ENCODE data around the gene ADAMTS20. TPM values are rescaled to one million over a fixed set of nuclear protein-coding genes. Genes with fewer than 3 reads are reported as not detected.

The ADAMTS20 gene
- total RNA-seq, 1 experiment from 2014 or later, result 6.0 TPM

GRCh38 chr12:43407816-43408645, 144.0 kb downstream of the ADAMTS20 start (continued):
- no peak for TF ChIP-seq FOXP4 (CRISPR knock-in tag; IDR thresholded peaks at IDR 0.05)
- TF ChIP-seq ZNF121 (CRISPR knock-in tag; IDR thresholded peaks at IDR 0.05), result no peak

- TF ChIP-seq, protein P1, sequence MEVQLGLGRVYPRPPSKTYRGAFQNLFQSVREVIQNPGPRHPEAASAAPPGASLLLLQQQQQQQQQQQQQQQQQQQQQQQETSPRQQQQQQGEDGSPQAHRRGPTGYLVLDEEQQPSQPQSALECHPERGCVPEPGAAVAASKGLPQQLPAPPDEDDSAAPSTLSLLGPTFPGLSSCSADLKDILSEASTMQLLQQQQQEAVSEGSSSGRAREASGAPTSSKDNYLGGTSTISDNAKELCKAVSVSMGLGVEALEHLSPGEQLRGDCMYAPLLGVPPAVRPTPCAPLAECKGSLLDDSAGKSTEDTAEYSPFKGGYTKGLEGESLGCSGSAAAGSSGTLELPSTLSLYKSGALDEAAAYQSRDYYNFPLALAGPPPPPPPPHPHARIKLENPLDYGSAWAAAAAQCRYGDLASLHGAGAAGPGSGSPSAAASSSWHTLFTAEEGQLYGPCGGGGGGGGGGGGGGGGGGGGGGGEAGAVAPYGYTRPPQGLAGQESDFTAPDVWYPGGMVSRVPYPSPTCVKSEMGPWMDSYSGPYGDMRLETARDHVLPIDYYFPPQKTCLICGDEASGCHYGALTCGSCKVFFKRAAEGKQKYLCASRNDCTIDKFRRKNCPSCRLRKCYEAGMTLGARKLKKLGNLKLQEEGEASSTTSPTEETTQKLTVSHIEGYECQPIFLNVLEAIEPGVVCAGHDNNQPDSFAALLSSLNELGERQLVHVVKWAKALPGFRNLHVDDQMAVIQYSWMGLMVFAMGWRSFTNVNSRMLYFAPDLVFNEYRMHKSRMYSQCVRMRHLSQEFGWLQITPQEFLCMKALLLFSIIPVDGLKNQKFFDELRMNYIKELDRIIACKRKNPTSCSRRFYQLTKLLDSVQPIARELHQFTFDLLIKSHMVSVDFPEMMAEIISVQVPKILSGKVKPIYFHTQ (CRISPR knock-in tag; IDR thresholded peaks at IDR 0.05), result no peak
- TF ChIP-seq ZNF396 (CRISPR knock-in tag; IDR thresholded peaks at IDR 0.05; ENCODE audit: borderline replicate concordance), result no peak
- no peak for TF ChIP-seq AFF4 (CRISPR knock-in tag; IDR thresholded peaks at IDR 0.05; ENCODE audit: borderline replicate concordance)
- ChIA-PET POLR2A (no interaction called here), CTCF (no interaction called here)
- H3K4me1 Mint-ChIP-seq, result no peaks in the 10 kb centered on the region
- ATAC-seq (no peak), DNase-seq (ENCODE audit: low spot score) (no peak)
- H3K36me3 Mint-ChIP-seq, result no peaks in the 10 kb centered on the region
- H3K27ac Mint-ChIP-seq, result no peak overlapping the region
- H3K4me3 Mint-ChIP-seq, result no peak overlapping the region
- no peaks in the 10 kb centered on the region for H3K9me3 Mint-ChIP-seq
- H3K27me3 Mint-ChIP-seq (ENCODE audit: low read depth), result no peaks in the 10 kb centered on the region
Measured at GRCh38 chr12:43406801-43407200, 145.2 kb downstream of the ADAMTS20 start.

GRCh38 chr12:43402436-43402835, 149.6 kb downstream of the ADAMTS20 start:
- H3K4me3 Mint-ChIP-seq, result no peak overlapping the region
- ChIA-PET CTCF (no interaction called here), POLR2A (no interaction called here)
- H3K27me3 Mint-ChIP-seq (ENCODE audit: low read depth), result no peaks in the 10 kb centered on the region
- H3K4me1 Mint-ChIP-seq, result no peaks in the 10 kb centered on the region
- DNase-seq (ENCODE audit: low spot score) (no peak), ATAC-seq (no peak)
- H3K36me3 Mint-ChIP-seq, result no peaks in the 10 kb centered on the region
- H3K27ac Mint-ChIP-seq, result no peak overlapping the region
- no peaks in the 10 kb centered on the region for H3K9me3 Mint-ChIP-seq
- TF ChIP-seq PREB (CRISPR knock-in tag; IDR thresholded peaks at IDR 0.05; ENCODE audit: borderline replicate concordance) (no peak), TP53 (CRISPR knock-in tag; IDR thresholded peaks at IDR 0.05) (no peak), USF1 (CRISPR knock-in tag; IDR thresholded peaks at IDR 0.05) (no peak), IRF1 (CRISPR knock-in tag; IDR thresholded peaks at IDR 0.05) (no peak), CREM (CRISPR knock-in tag; IDR thresholded peaks at IDR 0.05) (no peak), ZNF232 (CRISPR knock-in tag; IDR thresholded peaks at IDR 0.05) (no peak), NR3C1 (CRISPR knock-in tag; conservative IDR thresholded peaks at IDR 0.05; ENCODE audit: low read depth) (no peak), FOXP1 (CRISPR knock-in tag; IDR thresholded peaks at IDR 0.05; ENCODE audit: borderline replicate concordance) (no peak)
- TF ChIP-seq, protein P1 (CRISPR knock-in tag; IDR thresholded peaks at IDR 0.05), result no peak
- TF ChIP-seq, protein P2, sequence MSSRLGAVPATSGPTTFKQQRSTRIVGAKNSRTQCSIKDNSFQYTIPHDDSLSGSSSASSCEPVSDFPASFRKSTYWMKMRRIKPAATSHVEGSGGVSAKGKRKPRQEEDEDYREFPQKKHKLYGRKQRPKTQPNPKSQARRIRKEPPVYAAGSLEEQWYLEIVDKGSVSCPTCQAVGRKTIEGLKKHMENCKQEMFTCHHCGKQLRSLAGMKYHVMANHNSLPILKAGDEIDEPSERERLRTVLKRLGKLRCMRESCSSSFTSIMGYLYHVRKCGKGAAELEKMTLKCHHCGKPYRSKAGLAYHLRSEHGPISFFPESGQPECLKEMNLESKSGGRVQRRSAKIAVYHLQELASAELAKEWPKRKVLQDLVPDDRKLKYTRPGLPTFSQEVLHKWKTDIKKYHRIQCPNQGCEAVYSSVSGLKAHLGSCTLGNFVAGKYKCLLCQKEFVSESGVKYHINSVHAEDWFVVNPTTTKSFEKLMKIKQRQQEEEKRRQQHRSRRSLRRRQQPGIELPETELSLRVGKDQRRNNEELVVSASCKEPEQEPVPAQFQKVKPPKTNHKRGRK (CRISPR knock-in tag; IDR thresholded peaks at IDR 0.05; ENCODE audit: borderline replicate concordance), result no peak

Data from WTC11 (cell line).